NCI-H1092 (cell line): ENCODE results near the gene PEPD.

Experiments
- DNase-seq: peaks from one replicate; lab custom pipeline; 2025; lab: John Stamatoyannopoulos, UW

Gene PEPD

DNA sequence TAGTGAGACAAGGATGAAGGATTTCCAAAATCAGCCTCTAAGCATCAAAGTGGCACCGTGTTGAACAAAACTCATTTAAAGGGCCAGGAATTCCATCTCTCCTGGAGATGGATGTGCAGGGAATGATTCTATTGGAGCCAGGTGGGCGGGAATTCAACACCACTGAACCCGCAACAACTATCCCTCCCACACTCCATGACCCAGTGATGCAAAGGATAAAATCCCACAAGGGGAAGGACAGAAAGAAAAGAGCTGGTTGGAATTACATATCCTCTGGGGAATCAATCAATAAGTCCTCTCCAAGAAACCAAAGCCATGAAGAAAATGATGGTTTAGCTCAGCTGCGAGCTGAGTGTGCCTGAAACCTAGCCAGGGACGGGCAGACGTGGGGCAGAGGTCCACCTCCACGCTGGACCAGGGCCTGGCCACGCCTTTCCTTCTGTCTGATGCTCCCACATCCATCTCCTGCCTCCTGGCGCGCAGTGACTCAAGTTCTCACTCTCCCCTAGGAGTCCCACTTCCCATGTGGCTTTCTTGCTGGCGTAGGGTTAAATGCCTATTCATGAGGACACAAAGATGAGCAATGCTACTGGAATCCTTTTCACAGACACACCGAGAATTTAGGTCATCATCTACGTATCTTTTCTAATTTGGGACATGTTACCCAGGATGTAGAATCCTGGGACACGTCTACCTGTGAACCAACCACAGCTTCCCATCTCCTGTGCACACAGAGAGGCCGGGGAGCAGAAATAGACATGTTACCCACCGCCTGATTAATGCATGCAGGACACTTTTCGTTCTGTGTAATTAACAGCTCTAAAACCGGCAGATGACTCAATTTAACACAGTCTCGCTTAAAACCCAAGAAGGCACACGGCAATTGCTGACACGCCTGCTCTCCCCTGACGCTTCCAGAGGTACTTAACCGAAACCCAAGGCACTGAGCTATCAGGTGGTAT is 48.6 kb downstream of the PEPD start:
- no peak for DNase-seq

DNA sequence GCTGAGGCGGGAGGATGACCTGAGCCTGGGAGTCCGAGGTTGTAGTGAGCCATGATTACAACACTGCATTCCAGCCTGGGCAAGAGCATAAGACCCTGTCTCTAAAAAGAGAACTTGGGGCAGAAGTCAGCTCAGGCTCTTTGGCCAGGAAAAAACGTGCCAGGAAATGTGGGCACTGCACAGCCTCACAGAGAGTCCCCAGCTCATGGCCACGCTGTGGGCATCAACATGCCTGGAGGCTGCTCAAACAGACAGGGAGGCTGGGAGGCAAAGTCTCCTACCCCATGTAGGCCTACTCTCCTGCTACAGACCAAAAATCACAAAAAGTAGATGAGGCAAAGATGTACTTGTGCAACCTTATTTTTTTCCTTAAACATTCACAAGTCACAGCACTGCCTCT is 49.4 kb downstream of the PEPD start:
- DNase-seq, result no peak

DNA sequence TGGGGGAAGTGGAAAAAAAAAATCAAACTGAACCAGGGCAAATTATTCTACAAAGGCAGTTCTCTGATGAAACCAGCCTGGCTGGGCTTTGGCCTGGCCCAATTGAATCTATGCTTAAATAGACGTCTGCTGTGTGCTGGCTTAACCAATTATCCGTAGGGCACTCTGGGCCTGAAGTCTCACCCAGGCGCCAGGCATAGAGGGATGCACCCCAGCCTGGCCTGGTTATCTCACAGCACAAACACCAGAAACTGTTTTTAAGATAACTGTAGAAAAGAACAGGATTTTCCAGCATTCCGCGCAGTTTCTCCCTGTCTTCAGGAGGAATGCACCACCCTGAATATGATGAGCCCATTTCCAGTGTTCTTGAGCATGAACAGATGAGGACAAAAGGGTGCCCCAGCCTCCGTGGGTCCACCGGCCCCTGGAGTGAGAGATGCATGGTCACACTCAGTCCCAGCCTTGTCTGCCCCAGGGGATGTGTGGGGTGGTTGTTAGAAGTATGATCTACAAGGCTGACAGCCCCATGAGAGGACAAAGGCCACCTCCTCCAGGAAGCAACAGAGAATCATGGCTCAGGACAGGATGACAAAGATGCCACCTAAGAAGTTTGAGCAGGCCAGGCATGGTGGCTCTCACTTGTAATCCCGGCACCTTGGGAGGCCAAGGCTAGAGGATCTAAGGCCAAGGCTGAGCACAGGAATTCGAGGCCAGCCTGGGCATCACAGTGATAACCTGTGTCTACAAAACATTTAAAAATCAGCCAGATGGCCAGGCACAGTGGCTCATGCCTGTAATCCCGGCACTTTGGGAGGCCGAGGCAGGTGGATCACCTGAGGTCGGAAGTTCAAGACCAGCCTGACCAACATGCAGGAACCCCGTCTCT is 50.2 kb downstream of the PEPD start:
- no peak for DNase-seq

DNA sequence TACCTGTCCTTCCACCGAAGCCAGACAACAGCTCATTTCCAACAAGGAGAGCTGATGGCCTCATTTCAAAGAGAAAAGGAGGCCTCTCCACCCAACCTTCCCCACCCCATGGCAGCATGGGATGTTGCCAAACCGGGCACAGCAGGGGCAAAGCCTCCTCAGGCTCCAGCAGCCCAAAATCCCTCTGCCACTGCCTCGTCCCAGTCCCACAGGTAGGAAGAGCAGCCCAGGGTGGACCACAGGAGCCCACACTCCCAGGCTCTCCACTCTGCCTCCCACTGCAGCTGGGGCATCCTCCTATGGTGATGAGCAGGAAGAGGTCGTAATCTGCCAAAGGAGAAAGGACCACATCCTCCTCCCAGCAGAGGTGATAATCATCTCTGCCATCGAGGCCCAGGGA is 50.9 kb downstream of the PEPD start:
- no peak for DNase-seq

DNA sequence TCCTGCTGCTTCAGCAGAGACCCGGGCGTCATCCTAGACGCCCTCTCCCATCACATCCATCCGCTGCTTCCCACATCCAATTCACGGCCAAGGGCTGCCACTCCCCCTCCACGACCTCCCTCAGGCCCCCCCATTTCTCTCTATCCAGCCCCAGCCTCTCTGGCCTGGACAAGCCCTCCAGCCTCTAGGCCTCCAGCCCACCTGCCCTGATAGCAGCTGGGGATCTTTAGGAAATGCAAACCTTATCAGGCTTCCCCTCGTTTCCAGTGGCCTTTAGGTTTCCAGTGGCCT is 51.6 kb downstream of the PEPD start:
- DNase-seq, result no peak

DNA sequence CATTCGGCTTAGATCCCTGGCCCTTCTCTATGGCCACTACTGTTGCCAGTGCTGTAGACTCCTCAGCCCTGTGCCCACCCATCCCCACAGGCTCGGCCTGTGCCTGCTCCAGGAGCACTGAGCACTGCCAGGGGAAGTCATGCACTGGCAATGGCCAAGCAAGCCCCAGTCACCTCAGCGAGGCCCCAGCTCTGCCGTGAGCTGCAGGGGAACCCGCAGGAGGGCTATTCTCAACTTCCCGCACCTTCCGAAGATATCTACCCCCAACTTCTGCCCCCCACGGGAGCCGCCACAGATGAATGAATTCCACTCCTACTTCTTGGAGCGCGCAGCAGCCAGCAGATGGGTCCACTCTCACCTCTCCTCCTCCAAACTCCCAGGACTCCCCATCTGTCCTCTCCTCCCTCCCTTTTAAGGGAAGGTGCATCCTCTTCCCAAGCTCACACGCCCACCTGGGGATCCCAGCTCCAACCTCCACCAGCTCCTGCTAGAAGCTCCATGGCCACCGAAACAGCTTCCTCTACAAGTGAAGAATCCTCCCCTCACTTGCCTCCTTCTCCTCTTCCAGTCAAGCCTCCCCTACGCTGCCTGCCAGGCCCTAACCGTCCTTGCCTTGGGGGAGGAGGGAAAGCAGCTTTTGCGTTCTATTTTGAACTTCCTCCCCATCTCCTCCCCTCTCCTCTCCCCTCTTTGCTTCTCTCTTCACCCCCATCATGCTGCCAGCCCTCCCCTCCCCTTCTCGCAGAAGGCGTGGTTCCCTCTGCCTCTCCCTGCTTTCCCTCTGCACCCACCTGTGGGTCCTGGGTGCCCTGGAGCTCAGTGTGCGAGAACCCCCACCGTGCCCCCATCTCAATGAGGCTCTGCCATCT is 52.2 kb downstream of the PEPD start:
- no peak for DNase-seq

DNA sequence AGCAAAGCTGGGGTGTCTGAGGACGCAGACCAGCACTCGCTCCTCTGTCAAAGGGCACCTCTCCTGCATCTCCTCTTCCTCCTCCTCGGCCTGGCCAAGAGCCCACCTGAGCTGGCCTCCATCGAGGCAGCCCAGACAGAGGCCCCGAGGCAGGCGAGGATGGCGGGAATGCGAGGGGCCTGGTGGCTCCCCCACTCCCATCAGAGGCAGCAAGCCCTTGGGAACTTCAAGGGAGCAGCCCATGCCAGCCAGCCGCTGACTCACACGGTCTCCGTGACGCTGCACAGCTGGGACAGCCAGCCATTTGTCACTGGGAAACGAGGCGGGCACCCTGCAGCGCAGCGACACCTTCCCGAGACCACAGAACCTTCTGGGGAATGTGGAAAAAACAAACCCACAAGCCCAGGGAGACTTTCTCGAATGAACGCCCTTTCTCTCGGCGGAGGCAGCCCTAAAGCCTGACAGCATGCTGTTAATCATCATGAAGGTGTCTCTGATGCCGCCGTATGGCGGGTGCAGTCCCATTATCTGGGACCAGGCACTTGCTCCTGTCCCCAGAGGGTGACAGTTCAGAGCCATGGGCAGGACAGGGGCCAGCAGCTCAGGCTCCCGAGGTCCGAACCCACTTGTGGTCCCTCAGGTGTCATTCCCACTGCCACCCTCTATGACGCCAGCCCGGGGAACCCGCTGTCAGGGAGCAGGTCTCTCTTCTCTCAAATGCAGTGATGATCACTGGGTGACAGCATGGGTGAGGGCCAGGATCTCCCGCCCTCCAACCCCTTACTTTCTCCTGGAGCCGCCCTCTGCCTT is 53.0 kb downstream of the PEPD start:
- DNase-seq, result no peak

DNA sequence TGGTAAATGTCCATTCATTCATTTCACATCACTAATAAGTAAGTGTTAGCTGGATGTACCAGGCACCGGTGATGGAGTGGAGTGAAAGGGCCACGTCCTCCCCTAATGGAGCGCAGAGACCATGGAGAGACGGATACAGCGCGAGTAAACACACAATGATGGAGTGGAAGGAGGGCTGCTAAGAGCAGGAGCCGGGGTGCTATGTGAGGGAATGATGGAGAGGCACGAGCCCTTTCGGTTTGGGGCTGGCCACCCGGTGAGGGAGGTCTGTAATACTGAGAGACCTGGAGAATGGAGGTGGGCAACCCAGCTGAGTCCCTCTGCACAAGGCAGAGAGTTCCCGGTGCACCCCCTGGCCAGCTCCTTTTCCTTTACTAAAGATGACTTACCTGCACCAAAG is 53.7 kb downstream of the PEPD start:
- DNase-seq, result no peak

DNA sequence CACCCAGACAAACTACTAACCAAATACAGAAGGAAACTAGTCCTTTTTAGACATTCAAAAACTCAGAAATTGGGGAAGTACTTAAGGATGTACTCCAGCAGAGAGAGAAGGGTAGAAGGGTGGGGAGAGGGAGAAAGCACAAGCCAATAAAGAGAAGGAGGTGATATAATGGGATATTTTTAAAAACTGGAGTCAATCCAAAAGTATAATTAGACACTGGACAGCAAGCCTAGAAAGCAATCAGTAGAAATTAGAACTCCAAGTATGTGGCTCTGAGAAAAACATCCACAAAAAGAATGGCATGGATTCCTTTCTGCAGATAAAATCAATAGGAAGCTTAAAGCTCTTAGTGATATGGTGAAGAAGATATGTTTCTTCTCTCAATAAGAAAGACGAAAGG is 55.8 kb downstream of the PEPD start:
- no peak for DNase-seq

DNA sequence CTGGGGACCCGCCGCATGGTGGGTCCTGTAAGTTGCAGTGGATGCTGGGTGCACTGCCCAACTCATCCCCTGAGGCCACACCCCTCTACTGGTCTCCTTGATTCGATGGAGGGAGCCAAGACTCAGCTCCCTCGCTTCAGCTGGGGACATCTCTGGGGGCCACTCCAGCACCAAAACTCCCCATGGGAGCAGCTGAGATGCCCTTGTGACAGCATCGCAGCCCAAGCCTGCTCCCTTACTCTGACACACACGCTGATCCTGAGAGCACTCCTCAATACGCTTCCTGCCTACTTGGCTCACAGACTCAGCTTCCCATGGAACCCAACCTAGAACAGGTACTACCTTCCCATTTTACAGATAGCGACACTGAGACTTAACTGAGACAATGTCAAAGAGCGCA is 56.2 kb downstream of the PEPD start:
- no peak for DNase-seq

DNA sequence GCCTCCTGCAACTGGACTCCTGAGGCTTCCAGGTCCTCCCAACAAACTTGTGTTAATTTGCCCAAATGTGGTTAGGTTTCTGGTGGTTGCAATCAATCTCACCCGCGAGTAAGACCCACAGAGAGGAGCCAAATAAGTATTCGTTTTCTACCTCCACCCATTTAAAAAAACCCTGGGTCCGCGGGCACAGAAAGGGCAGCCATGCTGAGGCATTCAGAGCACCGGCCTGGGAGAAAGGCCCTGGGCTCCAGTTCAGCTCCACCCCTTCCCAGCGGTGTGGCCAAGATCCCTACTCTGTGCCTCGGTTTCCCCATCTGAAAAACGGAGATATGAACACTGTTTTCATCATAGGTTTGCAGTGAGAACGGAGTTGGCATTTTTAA is 56.9 kb downstream of the PEPD start:
- DNase-seq, result no peak

DNA sequence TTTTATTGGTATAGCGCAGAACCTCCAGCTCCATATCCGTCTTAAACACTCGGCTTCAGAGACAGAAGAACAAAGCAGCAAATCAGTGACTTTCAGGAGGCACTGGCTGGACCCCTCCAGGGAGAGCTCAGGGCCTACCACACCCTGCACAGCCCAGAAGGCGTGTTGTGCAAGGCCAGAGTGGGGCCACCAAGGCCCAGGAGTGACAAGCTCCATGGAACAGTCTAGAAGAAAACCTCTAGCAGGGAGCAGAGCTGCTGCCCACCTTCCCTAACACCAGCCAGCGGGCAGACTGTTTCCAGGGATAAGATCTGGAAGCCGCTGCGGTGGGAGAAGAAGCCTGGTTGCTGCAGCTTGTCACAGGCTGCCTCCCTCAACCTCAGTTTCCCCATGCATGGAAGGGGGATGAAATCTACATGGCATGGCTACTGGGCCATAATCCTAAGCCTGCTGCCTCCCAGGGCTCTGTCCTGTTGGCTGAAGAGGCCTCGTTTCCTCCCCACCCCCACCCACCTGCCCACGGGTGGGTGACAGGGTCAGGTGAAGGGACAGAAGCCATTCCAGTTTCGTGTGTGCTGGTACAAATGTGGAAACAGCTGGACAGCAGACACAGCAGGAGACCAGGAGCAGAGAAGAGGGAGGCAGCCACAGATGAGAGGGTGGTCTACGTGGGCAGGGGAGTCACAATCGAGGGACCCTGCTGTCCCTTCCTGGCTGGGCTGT is 57.4 kb downstream of the PEPD start:
- DNase-seq, result no peak

DNA sequence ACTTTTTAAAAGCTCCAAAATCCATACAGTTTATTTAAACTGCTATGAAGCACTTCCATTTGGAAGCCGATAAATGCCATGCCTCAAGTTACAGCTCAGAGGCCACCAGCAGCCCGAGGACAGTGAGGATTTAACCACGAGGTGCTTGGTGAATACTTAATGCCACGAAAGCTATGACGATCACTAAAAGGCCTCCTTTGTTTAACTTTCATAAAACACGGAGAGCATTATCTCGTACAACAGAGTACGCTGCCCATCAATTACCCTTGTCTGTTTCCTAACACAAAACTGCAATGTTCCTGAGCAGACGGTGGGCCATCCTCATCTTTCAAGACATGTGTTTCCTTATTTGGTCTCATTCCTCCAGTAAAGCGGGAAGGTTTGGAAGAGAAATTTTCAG is 58.4 kb downstream of the PEPD start:
- DNase-seq, result no peak

DNA sequence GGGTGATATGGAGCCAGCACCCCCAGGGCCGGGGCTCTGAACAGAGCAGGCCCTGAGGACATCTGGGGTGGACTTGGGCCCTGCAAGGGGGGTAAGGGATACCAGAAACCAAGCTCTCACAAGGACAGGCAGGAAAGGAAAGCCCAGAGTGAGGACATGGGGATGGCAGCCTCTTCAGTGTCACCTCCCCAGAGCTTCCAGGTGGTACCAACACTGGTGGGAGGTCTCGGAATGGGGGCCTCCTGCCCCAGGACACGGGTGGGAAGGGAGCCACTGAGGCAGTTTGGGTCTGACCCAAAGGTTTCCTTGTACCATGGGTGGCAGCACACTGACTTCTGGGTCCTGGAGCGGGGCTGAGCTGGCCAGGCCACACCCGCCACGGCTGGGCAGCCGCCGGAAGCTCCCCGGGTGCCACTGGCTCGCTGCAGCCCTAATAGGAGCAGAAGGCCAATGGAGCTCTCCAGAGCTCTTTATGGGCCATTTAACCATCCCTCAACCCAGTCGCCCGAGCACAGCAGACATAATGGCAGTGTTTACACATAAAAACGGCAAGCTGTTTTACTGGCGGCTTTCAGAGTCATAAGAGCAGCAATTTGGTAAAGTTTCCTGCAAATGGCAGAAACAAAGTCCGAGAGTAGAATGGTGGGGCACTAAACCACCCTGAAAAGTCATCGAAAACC is 59.3 kb downstream of the PEPD start:
- DNase-seq, result peak; percentile 61

DNA sequence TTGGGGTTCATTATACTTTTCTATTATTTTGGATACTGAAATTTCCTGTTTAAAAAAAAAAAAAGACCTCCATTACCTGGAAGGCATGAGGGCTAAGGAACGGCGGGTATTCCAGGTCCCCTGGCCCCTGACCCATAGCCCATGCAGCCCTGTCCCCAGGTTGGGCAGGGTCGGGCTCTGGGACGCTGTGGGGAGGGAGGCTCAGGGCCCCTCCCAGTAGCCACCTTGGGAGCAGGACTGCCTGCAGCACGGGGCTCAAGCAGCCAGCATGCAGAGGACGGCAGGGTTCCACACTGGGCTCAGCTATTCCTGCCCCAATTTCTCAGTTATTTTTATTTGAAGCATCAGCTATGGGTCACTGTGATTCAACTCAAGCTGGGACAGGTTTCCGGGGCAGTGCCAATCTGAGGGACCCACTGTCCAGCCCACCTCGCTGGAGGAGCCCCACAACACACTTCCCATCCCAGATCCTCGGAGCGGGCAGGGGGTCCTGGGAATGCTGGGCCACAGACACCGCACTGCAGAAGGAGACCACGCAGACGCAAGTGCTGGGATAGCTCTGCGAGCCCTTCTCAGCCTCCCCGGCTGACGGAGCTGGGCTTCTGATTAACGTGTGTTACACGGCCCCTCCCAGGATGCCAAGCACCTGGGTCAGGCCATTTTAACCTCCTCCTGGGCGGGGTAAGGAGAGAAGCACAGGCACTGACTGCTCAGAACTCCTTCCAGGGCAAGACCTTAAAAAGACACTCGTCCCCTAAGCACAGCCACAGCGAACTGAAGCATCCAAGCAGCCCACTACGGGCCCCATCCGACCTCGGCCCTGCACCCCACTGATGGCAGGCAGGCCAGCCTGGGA is 60.1 kb downstream of the PEPD start:
- no peak for DNase-seq

DNA sequence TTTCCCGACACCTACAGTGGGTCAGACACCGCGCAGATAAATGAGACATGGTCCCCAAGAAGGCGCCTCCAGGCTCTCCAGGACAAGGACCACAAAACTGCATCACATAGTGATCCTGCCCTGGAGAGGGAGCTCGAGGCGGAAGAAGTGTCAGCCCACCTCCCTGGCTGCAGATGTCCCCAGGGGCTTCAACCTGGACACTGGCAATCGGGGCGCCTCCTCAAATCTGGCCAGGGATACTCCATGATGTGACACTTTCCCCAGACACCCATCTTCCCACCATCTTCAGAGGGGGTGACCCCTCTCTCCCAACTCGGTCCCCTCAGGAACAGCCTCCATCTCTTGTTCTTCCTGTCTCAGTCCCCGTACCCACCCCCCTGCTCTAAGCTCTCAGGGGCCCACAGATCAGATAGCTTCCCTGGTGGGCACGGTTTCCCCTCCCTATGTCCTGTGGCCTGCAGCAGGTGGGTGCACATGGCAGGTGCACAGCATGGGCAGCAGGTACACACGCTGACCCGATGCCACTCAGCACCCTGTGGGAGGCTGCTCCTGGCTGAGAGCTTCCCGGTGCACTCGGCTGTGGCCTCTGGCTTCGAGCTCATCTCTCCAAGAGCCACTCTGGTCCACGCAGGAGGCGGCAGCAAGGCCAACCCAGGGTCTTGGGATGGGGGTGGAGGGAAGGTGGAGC is 61.2 kb downstream of the PEPD start:
- DNase-seq, result no peak

DNA sequence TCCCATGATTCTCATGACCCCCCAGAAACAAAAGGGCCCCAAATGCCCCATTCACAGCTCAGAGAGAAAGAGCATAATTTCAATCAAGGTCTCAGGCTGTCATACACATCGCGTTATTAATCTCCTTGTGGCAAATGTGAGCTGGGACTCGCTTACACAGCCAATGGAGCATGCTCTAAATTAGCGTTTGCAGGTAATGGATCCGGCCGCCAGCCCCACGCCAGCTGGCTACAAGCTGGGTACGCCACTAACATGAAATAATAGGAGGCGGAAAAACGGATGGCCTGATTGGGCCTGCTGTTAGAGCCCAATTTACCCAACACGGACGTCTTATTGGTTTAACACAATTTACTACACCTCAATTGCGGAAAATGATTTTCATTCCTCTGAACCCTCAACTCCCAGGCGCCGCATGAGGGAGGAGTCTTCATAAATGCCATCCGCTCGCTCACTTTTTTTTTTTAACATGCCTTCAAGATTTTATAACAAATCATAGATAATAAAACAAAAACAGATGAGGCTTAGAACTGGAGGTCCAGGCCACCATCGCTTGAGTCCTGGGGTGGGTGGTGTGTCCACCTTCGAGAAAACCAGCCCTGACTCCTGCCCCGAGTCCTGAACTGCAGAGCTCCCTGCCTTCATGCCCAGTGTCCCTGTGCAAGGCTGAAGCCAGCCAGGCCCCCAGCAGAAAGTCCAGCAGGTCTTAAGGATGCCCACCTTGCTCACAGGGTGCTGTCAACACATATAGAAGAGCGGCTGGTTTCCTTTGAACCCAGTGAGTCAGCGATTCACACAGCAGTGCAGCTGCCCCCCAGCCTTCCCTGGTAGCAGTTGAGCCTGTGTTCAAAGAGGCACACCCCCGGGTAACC is 62.1 kb downstream of the PEPD start:
- no peak for DNase-seq

DNA sequence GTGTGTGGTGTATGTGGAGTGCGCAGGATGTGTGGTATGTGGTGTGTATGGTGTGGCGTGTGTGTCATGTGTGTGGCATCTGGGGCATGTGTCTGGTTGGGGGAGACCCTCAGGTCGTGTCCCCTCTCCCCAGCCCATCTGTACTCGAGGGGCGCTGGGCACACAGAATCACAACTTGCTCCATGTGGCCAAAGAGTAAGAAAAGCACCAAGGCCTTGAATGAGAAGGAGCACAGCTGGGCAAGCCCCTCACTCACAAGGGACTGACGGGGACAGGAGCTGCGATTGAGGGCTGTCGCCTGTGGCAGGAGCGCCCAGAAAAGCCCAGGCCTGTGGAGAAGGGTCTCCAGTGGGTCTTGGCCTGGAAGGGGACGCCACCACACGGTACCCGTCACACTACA is 62.8 kb downstream of the PEPD start:
- DNase-seq, result no peak
